GM21825 (cell line): ENCODE measurements around the gene PCDH7.

Experiments used
- ATAC-seq: cut with Tn5 transposase; IDR thresholded peaks from one replicate; pipeline ENCODE4 v1.9.1; 2021; ENCODE audit warnings: mild to moderate bottlenecking, moderate library complexity; ENCODE audit not compliant: unreplicated experiment

The PCDH7 gene

DNA sequence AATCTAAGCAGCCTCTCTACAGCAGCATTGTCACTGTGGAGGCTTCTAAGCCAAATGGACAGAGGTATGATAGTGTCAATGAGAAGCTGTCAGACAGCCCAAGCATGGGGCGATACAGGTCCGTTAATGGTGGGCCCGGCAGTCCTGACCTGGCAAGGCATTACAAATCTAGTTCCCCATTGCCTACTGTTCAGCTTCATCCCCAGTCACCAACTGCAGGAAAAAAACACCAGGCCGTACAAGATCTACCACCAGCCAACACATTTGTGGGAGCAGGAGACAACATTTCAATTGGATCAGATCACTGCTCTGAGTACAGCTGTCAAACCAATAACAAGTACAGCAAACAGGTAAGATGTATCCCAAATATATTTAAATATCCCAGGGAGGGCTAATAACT lies 4.1 kb downstream of the PCDH7 start:
- no peak for ATAC-seq

GRCh38 chr4:30725562-30725961 lies 5.4 kb downstream of the PCDH7 start:
- no peak for ATAC-seq

DNA sequence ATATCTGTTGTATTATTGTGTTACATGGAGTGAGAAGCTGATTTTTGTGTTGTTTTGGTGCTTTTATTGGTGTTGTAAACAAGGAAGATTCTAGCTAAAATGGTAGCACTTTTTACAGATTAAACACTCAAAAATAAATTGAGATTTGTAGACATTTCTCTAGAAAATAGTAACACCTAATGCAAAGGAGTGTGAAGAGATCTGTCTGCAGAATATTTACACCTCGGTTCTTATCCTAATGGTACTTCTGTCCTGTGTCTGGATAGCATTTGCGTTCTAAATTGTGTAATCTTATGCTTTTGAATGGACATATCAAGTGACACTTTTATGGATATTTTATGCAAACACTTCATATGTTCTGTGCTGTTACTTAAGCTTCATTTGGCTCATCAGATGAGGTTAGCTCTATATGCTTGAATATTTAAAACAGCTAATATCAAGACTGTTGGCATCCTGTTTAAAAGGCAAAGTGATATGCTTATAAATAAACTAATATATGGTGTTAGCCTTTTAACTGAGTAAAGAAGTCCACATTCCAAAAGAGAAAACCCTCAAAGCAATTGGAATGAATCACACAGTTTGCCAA lies 6.0 kb downstream of the PCDH7 start:
- no peak for ATAC-seq

GRCh38 chr4:30727409-30727808 lies 7.2 kb downstream of the PCDH7 start:
- ATAC-seq, result no peak

DNA sequence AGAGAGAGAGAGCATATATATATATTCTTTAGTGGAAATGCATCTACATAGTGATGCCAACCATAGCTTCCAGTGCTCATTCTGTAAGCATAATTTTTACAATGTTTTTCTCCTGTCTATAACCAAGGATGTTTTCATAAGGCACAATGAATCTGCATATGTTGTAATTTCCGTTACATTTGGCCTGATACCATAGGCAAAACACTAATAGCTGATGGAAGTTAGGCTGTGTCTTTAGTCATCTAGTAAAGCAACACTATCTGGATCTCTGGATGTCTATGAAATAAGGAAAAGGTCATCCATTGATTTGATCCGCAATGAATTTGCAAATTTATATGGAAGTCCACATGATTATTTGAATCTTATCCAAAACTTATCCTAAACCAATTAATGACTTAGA lies 8.1 kb downstream of the PCDH7 start:
- ATAC-seq, result no peak

DNA sequence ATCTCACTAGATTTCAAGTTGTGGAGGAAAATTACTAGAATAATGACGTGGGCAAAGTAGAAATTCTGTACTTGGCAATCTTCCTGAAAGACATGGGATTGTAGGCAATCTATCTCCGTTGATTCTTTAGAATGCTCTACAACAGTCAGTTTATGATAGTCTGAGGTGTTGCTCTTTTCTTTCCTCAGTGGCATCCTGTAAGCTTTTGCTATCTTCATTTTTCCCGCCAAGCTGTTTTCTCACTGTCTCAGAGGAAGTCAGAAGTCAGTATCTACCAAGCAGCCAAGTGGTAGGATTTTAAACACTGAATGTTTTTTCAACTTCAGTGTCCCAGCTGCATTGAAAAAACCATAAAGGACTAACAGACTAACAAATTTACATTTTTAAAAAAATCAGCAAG lies 23.7 kb downstream of the PCDH7 start:
- ATAC-seq, result no peak

GRCh38 chr4:30744386-30744785 lies 24.2 kb downstream of the PCDH7 start:
- no peak for ATAC-seq

DNA sequence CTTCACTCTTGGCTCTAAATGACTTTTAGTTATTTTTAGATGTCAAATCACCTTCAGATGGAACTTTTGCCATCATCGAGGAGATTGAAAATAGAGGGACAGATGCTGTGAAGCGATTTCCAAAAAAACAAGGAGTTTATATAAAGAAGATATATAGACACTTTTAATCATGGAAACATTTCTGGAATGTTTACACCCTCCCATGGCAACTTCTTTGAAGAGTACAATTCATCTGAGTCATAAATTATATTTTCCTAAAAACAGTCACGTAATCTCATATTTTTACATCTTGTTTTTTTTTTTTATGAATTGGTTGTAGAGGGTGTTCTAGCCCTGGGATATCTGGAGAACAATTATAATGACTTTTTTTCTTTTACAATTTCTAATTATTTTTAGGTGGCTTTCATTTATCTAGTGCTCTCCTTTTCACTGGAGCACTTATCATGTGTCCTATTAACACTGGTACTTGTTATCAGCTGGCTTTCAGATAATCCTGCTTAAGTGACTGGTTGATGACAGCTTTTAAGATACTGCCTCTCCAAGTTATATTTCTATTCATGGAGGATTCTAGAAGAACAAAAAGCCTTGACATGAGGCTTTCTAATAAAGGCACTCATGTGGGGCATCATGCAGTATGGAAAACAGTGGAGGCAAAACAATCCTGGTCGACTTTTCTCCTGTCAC lies 24.9 kb downstream of the PCDH7 start:
- ATAC-seq, result no peak

- ATAC-seq, result no peak
Observed at GRCh38 chr4:30746735-30747134, 26.6 kb downstream of the PCDH7 start.

DNA sequence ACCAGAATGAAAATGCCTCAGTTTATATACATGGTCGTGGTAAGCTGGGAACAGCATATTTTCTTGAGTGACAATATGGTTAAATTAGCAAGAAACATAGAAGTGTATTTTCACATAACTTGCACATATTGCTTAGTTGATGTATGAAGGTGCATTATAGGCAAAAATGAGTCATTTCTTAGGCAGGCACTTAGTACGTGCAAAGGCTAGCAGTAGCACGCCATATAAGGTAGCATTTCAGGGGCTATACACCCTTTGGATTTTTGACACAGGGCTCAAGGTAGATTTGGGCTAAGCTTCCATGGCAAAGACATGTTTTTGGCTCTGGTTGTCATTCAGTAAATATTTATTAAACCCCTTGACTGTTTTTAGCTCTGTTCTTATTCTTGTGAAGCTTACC lies 33.1 kb downstream of the PCDH7 start:
- no peak for ATAC-seq

GRCh38 chr4:30754021-30754420 lies 33.9 kb downstream of the PCDH7 start:
- ATAC-seq, result no peak

DNA sequence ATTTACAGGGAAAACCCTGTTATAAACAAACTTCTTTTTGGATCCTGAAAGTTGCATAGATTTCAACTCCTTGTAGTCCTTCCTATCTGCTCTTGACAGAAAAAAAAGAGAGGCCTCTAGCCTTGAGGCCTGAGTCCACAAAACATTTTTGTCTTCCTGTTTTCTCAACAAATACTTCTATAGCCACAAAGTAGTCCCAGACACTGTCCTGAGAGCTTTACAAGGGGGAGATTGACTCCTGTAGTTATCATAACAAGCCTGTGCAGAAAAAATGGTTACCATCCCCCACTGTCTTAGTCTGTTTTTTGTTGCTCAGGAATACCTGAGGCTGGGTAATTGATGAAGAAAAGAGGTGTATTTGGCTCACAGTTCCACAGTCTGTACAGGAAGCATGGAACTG lies 35.2 kb downstream of the PCDH7 start:
- ATAC-seq, result no peak

DNA sequence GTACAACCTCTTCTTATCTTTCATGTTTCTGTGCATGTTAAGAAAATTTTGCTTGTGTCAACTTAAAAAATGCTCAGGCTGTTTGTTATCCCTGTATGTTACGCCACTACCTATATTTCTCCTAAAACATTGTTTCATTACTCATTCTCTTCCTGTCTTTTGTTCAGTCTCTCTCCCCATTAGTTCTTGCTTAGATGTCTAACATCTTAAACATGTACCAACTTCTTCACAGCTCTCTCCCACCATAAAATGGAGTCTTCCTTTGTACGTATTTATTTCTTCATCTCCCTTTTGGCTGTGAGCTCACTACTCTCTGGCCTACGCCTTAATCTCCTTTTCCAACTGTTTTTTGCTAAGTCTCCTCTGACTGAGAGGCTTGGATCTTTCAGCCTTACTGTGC lies 36.4 kb downstream of the PCDH7 start:
- no peak for ATAC-seq

GRCh38 chr4:30757357-30757756 lies 37.2 kb downstream of the PCDH7 start:
- ATAC-seq, result no peak

DNA sequence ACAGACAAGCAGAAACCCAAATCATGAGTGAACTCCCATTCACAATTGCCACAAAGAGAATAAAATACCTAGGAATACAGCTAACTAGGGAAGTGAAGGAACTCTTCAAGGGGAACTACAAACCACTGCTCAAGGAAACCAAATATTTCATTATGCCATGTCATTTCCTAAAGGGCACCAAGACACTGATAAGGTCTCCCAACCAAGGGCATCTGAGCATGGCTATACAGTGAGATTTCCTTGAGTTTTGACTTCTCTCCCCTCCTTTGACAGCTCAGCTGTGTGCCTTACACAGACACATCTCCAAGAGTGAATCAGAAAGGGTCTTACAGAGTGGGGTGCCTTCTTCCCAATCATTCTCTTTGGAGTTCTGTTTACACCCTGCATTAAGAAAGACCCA lies 40.4 kb downstream of the PCDH7 start:
- no peak for ATAC-seq

DNA sequence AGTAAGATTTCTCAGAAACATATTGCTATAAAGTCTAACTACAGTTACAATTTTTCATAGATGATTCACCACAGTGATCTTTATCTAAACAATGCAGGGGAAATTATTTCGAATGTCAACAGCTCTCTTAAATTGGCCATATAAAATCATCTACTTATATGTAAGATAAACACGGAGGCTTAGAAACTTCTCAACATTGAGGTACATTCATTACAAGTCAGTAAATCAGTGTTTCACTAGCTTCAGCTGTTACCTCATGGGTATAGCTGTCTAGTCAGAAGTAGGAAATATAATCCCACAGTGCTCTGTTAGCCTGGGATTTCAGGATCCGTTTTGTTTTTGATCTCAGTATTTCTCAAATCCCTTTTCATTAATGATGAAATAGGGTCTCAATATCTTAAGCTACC lies 43.2 kb downstream of the PCDH7 start:
- no peak for ATAC-seq

GRCh38 chr4:30765022-30765421 lies 44.9 kb downstream of the PCDH7 start:
- ATAC-seq, result no peak

GRCh38 chr4:30767147-30767845 lies 47.1 kb downstream of the PCDH7 start:
- ATAC-seq, result no peak

DNA sequence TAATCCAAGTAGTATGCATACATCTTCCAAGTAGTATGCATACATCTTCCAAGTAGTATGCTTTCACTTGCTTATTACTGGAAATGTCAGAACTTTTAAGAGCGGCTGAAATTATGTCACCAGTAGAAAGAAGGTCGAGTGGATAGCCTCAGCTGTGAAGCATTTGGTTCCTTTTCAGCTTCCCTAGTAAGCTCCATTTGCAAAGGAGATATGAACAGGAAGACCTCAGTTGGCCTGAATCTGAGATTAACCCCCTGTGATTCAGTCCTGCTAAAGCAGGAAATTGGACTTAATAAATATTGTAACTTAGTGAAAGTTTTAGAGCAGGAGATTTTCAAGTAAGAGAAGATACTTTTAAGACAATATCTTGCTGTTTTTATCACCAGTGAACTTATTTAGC lies 48.1 kb downstream of the PCDH7 start:
- no peak for ATAC-seq

GRCh38 chr4:30769093-30769492 lies 48.9 kb downstream of the PCDH7 start:
- ATAC-seq, result no peak

DNA sequence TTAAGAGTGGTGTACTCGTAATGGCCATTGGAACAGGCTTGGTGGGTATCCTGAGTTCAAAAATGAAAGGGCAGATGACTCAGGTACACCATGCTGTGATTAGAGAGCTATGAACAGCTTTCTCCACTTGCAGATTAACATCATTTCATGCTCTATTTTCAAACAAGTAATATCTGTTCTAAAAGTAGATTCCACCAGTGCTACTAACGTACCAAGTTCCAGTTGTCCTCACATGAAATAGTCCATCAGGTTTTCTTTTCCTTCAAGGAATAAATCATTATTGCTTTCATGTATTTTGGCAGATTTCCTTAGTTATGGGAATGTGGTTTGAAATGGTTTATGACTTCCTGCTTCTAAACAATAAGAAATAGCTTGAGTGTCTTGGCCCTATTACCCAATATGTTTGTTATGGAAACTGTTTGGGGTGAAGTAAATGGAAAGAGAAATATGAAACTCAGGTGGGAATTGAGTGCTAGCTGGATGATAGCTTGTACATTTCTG lies 49.9 kb downstream of the PCDH7 start:
- ATAC-seq, result no peak

DNA sequence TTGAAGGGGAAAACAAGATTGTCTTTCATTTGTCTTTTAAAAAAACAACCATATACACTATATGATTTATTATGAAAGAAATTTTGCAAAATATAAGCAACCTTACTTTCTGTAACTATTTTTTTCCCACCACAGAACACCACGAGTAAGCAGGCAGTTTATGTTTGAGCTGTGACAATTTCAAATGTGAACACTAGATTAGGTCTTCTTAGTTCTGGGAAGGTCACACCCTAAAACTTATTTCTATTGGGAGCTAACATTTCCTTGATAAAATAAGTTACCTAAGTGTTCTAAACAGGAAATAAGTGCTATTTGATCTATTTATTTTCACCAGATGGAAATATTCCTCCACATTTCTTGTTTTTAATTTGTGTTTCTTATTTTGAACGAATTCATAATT lies 50.6 kb downstream of the PCDH7 start:
- no peak for ATAC-seq
